Thyroid gland (tissue), 4 donors: ENCODE data around the gene SLC19A1.

Experiments
- POLR2A ChIP-seq, 2 donors: fragments of 450-650 bp; IDR thresholded peaks; one replicate each; pipeline ENCODE4 v1.6.1; 2017; ENCODE audit warnings: antibody characterized with exemption in 2 of 2, mild to moderate bottlenecking in 2 of 2, moderate library complexity in 1 of 2
- TF ChIP-seq, protein P1 (sequence below), 6 experiments: fragments of 200-600 bp in 3 of 6; fragments of 450-650 bp in 3 of 6; sonication (generic) in 3 of 6; IDR thresholded peaks; one replicate each; pipeline ENCODE4 v1.5.1; 2016 to 2019; ENCODE audit warnings: antibody characterized with exemption in 6 of 6, mild to moderate bottlenecking in 2 of 6, inconsistent platforms in 1 of 6, moderate library complexity in 1 of 6

DNA sequence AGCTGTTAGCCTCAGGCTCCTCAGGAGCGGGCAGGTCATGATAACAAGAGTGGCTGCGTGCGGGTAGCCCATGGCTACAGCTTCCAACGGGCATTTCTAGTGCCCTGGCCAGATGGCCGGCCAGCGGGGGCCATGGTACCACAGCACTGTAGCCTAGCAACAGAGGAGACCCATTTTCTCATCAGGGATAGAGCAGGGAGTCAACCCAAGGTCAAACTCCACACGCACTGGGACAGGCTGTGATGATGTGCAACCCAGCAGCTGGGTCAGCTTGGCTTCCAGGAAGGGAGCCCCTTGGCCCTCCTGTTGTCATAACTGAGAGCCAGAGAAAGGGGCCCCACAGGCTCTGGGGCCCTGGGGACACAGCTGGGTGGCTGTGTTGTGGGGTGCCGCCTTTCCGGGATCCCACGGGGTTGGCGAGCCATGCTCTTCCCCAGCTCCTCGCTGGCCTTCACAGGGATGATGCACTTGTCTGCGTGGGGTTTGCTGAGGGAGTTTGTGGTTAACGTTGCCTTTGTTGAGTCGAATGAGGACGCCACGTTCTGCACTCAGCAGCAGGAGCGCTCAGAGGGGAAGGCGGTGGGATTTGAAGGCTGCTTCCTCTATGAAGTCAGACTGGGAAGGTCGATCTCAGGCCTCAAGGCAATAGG lies 91.0 kb downstream of the SLC19A1 start:
- TF ChIP-seq, protein P1, sequence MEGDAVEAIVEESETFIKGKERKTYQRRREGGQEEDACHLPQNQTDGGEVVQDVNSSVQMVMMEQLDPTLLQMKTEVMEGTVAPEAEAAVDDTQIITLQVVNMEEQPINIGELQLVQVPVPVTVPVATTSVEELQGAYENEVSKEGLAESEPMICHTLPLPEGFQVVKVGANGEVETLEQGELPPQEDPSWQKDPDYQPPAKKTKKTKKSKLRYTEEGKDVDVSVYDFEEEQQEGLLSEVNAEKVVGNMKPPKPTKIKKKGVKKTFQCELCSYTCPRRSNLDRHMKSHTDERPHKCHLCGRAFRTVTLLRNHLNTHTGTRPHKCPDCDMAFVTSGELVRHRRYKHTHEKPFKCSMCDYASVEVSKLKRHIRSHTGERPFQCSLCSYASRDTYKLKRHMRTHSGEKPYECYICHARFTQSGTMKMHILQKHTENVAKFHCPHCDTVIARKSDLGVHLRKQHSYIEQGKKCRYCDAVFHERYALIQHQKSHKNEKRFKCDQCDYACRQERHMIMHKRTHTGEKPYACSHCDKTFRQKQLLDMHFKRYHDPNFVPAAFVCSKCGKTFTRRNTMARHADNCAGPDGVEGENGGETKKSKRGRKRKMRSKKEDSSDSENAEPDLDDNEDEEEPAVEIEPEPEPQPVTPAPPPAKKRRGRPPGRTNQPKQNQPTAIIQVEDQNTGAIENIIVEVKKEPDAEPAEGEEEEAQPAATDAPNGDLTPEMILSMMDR (IDR thresholded peaks at IDR 0.05) = no peak
- TF ChIP-seq POLR2A (IDR thresholded peaks at IDR 0.05) = no peak
